HG02943 (cell line): Measurements from ENCODE around the gene STRBP.
"Not testable (repeated sequence)": the region's sequence is repeated elsewhere in the genome, so short reads cannot be mapped to it uniquely, and the experiment has no call there.

Experiments
- ATAC-seq: cut with Tn5 transposase; IDR thresholded peaks from one replicate; pipeline ENCODE4 v1.9.1; 2021; ENCODE audit warnings: mild to moderate bottlenecking, low read depth, moderate library complexity; ENCODE audit not compliant: unreplicated experiment

Gene STRBP

DNA sequence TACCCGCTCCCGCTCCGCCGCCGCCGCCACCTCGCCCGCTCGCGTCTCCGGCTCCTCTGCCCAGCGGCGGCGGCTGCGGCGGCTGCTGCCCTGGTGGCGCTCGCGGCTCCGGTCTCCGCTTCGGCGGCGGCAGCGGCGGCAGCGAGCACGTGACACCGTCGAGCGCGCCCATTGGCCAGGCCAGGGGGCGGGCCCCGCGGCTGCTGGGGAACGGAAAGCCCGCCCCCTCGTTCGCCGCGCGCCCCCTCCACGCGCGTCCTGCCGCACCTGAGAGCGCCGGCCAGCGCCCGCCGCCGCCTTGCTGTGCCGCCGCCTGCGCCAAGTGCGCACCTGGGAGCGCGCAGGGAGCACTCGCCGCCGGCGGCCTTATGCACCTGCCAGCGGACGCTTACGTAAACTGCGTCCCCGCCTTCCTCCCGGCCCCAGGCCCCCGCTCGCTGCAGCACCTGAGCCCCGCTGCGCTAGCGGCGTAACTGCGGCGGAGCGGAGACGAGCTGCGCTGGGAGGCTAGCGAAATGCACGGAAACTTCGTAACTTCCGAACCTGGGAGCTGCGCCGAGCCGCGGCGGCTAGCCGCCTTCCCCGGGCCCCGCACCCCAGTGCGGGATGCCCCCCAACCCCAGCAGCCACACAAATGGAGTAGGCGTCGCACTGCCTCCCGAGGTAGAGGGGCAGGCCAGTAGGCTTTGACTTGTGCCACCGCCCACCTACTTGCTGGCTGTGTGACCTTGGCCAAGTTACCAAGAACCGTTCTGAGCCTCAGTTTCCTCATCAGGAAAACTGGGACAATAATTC lies at the start of gene STRBP:
Gene STRBP, minus strand, starts transcription at position 122 of the 795 bp plus-strand sequence. CDS start 84,452 bp downstream, outside the sequence.
- peak; percentile 77 for ATAC-seq

DNA sequence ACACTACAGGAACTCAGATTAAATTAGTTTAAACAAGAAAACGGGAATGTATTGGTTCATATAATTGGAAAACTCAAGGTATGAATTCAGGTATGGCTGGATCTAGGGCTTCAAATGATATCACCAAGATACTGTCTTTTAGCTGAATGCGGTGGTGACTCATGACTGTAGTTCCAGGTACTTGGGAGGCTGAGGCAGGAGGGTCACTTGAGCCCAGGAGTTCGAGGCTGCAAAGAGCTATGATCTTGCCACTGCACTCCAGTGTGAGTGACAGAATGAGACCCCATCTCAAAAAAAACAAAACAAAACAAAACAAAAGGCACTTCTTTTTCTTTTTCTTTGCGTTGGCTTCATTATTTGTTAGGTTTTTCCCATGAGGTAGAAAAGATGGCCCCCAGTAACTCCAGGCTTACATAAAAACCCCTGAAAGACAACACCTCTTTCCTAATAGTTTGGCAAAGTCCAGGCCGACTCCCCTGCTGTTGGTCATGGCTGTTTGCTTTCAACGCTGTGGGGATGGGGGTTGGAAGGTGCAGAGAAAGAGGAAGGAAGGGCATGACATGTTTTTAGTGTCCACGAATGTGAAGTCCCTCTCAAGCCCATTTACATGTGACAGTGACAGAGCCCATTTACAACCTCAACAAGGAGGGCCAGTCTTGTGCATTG lies 47.8 kb upstream of the STRBP start:
- ATAC-seq: no peak

DNA sequence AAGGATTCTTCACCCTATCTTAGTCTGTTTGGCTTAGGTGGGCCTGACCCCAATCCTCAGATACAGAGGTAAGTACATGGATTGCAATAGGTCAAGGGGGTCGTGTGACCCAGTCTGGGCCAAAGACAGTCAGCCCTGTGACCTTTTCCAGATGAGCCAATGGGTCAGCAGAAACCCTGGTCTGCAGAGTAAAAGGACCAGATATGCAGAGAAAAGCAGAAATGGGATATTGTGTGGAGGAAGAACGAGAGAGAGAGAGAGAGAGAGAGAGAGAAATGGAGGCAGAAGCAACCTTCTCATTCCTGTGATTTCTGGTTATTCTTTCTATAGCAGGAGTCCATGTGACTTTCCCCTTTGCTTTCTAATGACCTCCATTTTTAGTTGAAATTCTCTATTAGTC lies 47.2 kb upstream of the STRBP start:
- ATAC-seq: no peak

DNA sequence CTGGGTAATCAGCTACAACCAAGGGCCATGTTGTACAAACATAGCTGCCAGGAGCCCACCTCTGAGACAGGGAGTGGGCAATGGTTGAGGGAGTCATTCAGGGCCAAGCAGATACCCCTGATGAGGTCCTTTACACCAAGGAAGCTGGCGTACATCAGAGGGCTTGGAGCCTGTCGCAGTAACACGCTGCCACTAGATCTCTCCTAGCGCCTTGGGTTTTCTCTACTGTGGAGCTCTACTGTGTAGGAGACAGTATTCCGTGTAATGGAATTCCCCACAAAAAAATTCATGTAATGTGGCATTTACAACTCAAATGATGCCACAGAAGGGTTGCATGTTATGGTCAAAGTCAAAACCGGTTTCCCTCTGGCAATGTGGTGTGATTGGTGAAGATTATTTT lies 46.2 kb upstream of the STRBP start:
- ATAC-seq: no peak

DNA sequence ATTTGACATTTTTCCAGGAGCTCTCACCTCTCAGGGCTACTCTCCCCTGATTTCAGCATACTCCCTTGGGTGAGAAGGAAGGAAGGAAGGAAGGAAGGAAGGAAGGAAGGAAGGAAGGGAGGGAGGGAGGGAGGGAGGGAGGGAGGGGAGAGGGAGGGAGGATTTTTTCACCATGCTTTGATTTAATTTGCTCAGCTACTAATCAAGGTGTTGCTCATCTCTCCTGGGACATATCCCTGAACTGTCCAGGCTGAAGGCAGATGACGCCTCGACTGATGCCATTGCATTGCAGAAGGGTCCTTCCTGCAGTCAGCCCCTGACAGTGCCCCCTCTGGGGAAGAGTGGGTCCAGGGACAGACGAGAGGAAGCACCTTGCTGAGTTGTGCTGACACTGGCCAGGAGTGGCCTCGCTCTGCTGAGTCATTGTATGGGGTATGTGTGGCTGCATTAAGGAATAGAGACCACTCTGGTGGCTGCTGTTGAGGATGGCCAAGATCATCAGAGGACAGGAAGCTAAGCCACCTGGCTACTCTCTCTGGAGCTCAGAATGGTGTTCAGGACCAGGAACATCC lies 44.0 kb upstream of the STRBP start:
- no peak for ATAC-seq

DNA sequence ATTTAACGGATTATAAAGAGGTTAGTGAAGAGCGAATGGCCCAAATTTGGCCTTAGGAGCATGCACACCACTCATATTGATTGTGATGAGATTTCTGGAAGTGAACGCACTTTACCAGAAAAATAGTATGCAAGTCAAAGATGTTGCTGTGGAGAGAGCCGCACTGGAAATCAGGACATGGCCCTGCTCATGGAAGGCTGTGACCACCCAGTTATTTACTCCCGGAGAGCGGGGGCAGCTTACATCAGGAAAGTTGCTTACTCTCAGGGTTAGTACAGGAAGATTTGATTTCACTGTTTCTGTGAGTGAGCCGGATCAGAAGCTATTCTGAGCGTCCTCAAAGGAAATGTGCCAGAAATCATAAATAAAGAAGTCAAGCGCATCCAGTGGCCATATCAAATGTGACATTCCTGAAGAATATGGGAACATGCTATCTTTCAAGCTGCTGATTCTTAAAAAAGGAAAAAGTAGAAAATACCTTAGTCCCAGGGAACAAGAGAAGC lies 42.9 kb upstream of the STRBP start:
- no peak for ATAC-seq

DNA sequence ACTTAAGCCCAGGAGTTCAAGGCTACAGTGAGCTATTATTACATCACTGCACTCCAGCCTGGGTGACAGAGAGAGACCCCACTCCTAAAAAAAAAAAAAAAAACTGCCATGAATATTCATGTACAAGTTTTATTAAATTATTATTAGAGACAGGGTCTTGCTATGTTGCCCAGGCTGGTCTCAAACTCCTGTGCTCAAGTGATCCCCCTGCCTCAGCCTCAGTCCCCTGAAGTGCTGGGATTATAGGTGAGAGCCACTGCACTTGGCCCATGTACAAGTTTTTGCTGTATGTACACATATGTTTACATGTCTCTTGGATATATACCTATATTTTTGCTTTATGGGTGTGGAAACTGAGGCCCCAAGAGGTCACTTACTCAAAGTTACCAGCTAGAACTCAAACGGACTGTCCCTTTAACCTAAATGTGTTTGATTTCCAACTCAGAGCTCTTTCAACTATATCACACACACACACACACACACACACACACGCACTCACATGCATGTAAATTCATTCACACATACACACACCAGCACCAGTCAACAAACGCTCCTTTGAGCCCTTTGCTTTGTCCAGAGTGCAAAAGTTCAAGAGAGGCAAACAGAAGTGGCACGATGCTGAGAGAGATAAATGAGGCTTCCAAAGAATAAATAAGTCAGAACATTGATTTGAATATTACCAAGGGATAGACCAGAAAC lies 42.3 kb upstream of the STRBP start:
- no peak for ATAC-seq

DNA sequence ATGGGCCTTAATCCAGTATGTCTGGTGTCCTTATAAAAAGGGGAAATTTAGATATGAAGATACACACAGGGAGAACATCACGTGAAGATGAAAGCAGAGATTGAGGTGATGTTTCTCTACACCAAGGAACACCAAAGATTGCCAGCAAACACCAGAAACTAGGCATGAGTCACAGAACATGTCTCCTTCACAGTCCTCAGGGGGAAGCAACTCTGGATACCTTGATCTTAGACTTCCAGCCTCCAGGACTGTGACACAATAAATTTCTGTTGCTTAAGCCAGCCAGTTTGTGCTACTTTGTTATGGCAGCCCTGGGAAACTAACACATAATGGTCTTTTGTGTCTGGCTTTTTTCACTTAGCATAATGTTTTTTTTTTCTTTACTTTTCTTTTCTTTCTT lies 41.2 kb upstream of the STRBP start:
- no peak for ATAC-seq

DNA sequence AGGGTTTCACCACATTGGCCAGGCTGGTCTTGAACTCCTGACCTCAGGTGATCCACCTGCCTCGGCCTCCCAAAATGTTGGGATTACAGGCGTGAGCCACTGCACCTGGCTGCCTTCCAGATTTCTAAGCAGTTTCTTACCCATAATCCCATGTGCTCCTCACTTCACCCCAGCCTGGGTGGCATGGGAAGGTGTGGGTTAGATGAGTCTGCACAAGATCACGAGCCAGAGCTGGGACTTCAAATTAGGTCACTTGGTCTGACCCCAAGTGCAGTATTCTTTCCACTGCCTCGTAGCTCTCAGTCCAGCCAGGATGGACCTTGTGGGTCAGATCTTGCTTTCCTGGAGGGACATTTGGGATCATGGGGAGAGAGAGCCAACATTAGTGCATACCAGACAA lies 37.5 kb upstream of the STRBP start:
- ATAC-seq: no peak

DNA sequence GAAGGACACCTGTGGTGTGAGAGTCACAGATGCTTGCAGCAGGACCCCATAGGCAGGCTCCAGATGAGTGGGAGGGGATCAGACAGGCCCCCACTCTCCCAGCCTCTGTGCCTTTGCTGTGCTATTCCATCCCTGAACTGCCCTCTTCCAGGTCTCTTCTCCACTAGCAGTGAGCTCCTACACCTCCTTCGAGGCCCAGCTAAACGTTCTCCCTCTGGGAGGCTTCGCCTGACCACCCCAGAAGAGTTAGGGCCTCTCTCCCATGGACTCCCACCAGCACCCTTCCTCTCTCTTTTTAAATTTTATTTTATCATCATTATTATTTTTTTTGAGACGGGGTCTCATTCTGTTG lies 35.9 kb upstream of the STRBP start:
- no peak for ATAC-seq

DNA sequence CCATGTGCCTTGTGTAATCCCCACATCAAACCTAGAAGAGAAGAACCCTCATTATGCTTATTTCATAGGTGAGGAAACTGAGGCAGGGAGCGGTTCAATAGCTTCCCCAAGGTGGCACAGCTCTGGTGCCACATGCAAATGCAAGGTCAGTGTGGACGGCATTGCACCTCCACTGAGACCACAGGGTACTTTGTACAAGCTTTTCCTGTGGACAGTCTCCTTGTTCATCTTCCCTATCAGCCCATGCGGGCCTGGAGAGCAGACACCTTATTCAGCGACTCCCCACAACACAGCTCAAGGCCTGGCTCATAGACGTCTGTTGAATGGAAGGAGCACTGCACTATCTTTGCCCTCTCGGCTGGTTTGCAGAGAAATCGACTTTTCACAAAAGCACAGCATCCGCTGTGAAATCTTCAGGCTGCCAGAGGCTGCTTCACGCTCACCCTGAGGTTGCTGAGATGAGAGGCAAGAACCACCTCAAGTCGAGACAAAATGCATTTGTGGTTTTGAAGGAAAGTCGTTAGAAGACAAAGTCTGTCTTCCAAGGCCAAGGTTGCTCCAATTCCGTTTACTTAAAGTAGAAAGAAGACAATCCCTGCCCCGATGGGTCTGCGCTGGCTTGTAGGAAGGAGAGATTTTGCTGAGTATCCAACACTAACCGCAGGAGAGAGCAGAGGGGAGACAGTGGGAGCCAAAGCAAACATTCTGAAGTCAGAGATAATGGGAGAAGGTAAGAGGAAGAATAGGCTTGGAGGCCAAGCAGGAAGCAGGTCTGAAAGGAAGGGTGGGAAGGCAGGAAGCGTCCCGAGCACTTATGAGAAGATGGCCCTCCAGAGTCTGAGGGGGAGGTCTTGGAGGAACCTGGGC lies 34.2 kb upstream of the STRBP start:
- no peak for ATAC-seq

DNA sequence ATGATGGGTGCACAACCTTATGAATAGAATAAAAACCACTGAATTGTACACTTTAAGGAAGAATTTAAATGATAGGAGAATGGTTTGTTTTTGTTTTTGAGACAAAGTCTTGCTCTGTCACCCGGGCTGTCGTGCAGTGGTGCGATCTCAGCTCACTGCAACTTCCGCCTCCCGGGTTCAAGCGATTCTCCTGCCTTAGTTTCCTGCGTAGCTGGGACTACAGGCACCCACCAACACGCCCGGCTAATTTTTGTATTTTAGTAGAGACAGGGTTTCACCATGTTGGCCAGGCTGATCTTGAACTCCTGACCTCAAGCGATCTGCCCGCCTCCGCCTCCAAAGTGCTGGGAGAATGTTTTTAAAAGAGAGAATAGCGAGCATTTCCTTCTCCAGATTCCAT lies 33.5 kb upstream of the STRBP start:
- not testable (repeated sequence) for ATAC-seq

DNA sequence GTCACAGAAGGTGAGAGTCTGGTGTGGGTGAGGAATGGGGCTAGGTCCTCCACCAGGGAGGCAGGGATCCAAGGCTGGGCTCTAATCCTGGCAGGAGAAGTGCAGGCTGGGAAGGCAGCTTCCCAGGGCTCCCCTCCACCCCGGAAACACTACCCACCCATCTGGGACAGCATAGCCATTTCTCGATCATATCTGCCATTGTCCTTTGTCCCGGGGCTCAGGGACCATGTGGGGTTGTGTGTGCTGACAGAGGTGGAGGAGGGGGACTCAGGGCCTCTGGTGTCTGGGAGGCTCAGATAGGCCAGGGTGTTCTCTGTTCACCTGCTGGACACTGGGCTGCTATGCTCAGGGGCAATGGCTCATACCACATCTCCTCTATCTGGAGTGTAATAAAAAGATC lies 32.2 kb upstream of the STRBP start:
- no peak for ATAC-seq

DNA sequence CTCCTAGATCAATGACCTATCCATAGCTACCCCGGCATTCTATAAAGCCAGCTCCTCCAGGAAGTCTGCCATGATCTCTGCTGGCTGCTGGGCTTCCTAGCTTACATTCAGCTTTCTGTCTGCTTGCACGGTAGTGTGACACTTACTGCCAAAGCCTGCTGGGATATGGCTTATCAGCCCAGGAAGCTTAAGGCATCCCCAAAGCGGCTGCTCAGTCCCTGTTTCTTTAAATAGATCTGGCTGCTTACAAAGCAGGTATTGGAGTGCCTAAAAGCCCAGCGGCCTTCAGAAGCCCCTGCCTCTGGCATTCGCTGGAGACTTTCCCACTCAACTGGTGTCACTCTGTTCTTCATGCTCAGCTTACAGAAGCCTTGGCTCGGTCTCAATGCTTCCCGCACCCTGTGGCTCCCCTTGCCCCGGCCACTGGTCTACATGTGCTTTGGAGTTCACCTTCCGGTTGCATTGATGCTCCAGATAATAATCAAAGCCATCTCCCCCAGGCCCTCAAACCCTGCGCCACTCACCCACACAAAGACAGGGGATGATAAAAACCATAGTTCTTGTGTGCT lies 31.3 kb upstream of the STRBP start:
- no peak for ATAC-seq

DNA sequence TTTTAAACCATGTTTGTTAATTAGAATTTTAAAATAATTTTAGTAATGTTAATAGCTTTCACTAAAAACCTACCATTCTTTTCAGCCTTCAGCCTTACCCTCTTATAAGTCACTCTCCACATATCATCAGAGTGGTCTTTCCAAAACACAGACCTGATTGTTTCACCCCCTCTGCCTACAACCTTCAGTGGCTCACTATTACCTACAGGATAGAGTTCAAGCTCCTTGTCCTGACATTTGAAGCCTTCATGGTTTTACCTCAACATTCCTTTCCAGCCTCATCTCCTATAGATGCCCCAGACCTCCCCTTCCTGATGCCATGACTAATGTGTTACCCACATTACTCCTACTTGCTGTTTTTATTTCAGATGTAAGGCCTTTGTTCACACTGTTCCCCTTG lies 27.8 kb upstream of the STRBP start:
- no peak for ATAC-seq

DNA sequence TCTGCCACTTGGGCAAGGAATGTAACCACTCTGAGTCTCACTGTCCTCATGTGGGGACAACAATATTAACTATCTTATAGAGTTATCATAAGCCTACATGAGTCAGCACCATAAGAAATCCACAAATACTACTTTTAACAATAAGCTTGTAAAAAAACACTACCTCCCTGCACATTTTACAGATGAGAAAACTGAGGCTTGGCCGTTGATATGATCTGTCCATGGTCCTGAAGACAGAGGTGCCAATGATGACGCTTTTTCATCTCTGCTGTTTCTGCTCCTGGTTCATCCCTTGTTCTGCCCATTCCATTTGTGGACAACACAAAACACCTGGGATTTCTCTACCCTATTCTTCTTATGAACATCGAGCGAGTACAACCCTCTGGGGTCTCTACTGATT lies 23.4 kb upstream of the STRBP start:
- no peak for ATAC-seq

DNA sequence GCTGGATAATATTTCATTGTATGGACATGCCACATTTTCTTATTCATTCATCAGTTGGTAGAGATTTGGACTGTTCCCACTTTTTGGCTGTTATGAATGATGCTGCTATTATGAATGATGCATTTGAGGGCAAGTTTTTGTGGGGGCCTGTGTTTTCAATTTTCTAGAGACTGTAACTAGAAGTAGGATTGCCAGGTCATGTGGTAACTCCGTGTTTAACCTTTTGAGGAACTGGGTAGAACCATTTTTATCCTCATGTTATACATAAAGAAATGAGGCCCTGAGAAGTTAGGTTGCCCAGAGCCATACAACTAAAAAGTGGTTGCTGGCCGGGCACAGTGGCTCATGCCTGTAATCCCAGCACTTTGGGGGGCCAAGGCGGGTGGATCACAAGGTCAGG lies 22.4 kb upstream of the STRBP start:
- ATAC-seq: no peak

DNA sequence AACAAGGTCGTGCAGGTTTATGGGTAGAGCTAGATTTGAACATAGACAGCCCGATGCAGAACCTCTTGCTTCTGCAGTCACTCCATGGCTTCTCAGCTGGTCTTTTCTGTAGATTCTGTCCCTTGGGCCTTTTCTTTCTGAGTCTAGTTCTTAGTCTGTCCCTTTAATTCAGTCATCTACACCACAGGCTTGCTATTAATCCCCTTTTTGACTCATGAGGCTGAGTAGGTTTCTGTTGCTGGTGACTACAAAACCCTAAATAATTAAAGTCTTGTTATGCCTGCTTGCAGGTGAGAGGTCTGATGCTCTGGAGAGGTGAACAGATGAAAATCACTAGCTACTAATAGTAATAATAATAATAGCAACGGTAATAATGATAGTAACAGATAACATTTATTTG lies 19.3 kb upstream of the STRBP start:
- no peak for ATAC-seq

DNA sequence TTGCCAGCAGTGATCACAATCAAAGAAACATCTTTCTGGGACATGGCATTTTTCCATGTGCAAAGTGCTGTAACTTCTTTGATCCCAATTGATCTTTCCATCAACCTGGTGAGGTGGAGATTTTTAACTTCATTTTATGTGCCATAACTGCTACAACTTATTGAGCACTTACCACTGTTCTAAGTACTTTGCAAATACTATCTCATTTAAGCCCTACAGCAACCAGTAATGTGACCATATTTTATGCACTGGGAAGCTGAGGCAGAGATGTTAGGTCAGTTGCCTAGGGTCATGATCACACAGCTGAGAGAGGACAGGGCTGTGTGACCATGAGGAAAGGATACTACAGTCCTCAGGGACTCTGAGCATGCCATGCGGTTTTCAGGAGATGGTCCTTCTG lies 17.9 kb upstream of the STRBP start:
- ATAC-seq: no peak

DNA sequence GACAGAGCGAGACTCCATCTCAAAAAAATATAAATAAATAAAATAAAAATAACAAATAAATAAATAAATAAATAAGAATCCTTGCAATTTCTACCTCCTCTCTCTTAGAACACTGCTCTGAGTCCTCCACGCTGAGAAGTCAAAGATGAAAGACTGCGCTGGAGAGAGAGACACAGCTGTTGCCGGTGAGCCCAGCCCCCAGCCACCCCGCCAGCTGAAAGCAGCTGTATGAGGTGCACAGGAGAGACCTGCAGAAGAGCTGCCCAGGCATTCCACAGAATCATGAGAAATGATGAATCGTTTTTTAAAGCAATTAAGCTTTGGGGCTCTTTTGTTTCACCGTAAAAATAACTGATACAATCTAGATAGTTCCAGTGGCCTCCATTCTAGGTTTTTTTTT lies 16.3 kb upstream of the STRBP start:
- no peak for ATAC-seq
